ENCODE results near the gene RAD9A.
"Not testable (repeated sequence)": the region's sequence is repeated elsewhere in the genome, so short reads cannot be mapped to it uniquely, and the experiment has no call there.

RAD9A gene

DNA sequence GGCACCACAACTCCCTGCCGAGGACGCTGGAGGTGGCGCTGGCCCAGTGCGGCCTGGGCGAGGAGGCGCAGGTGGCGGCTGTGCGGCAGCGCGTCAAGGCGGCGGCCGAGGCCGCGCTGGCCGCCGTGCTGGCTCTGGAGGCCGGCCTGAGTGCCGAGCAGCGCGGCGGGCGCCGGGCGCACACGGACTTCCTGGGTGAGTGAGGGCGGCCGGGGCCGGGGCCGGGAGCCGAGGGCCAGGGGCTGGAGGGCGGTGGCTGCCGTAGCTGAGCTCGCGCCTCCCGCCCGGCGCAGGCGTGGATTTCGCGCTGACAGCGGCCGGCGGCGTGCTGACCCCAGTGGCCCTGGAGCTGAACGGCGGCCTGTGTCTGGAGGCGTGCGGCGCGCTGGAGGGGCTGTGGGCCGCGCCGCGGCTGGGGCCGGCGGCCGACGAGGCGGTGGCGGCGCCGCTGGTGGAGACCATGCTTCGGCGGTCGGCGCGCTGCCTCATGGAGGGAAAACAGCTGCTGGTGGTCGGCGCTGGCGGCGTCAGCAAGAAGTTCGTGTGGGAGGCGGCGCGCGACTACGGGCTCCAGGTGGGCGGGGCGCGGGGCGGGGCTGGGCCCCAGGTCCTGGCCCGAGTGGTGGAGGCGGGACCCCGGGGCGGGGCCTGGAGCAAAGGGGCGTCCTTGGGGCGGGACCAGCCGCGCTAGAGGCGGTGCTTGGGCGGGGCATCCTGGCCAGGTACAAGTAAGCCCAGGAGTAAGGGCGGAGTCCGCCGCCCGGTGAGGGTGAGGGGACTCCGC is 29.1 kb downstream of the RAD9A start:
- Histone ChIP-seq H3K79me2 (ENCODE audit: control insufficient read depth, insufficient read depth, low read length, unreplicated experiment) (no peaks in the 10 kb centered on the region), H3K4me1 (ENCODE audit: control insufficient read depth, insufficient read depth, low read length, unreplicated experiment) (peaks cover 7% of the 10 kb centered on the region), H2AFZ (ENCODE audit: low read length, unreplicated experiment) (peak overlapping the region; percentile 94), H3K4me3 (ENCODE audit: low read depth, low read length) (peak overlapping the region; percentile 92), H3K27ac (ENCODE audit: low read depth, low read length) (no peak overlapping the region), H3K36me3 (ENCODE audit: insufficient read depth, low read length) (no peaks in the 10 kb centered on the region), H3K27me3 (ENCODE audit: insufficient read depth, low read length) (no peaks in the 10 kb centered on the region)

- Histone ChIP-seq H3K36me3 (ENCODE audit: insufficient read depth, low read length) (no peaks in the 10 kb centered on the region), H3K4me3 (ENCODE audit: low read depth, low read length) (peak overlapping the region; percentile 92), H2AFZ (ENCODE audit: low read length, unreplicated experiment) (no peak overlapping the region), H3K79me2 (ENCODE audit: control insufficient read depth, insufficient read depth, low read length, unreplicated experiment) (no peaks in the 10 kb centered on the region), H3K27me3 (ENCODE audit: insufficient read depth, low read length) (no peaks in the 10 kb centered on the region), H3K4me1 (ENCODE audit: control insufficient read depth, insufficient read depth, low read length, unreplicated experiment) (peaks cover 7% of the 10 kb centered on the region), H3K27ac (ENCODE audit: low read depth, low read length) (no peak overlapping the region)
Observed at GRCh38 chr11:67421430-67422031, 29.7 kb downstream of the RAD9A start.

DNA sequence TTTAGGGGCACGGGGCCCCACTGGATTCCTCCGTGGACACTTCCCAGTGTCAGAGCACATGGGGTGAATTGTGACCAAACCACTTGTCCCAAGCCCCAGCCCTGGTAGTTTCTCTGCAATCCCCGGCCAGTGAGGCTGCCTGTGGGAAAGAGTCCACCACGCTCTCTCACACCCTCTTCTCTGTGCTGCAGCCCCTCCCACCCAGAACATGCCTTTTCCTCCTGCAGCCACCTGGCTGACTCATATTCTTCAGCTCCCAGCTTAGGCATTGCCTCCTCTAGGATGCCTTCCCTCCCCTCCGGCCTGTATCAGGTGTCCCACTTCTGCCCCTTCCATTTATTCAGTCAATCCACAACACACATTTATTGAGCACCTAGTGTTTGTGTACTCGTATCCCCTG is 31.1 kb downstream of the RAD9A start:
- Histone ChIP-seq H2AFZ (ENCODE audit: low read length, unreplicated experiment) (no peak overlapping the region), H3K27me3 (ENCODE audit: insufficient read depth, low read length) (no peaks in the 10 kb centered on the region), H3K27ac (ENCODE audit: low read depth, low read length) (no peak overlapping the region), H3K4me3 (ENCODE audit: low read depth, low read length) (no peak overlapping the region), H3K36me3 (ENCODE audit: insufficient read depth, low read length) (no peaks in the 10 kb centered on the region), H3K79me2 (ENCODE audit: control insufficient read depth, insufficient read depth, low read length, unreplicated experiment) (no peaks in the 10 kb centered on the region), H3K4me1 (ENCODE audit: control insufficient read depth, insufficient read depth, low read length, unreplicated experiment) (peaks cover 7% of the 10 kb centered on the region)

GRCh38 chr11:67423466-67423865 is 31.7 kb downstream of the RAD9A start:
- no peaks in the 10 kb centered on the region for H3K27me3 ChIP-seq (ENCODE audit: insufficient read depth, low read length)
- H3K79me2 ChIP-seq (ENCODE audit: control insufficient read depth, insufficient read depth, low read length, unreplicated experiment): peaks cover under 1% of the 10 kb centered on the region

GRCh38 chr11:67423891-67424613 is 32.3 kb downstream of the RAD9A start:
- Histone ChIP-seq H3K36me3 (ENCODE audit: insufficient read depth, low read length) (no peaks in the 10 kb centered on the region), H3K4me1 (ENCODE audit: control insufficient read depth, insufficient read depth, low read length, unreplicated experiment) (peaks cover 8% of the 10 kb centered on the region), H3K79me2 (ENCODE audit: control insufficient read depth, insufficient read depth, low read length, unreplicated experiment) (peaks cover 7% of the 10 kb centered on the region), H2AFZ (ENCODE audit: low read length, unreplicated experiment) (no peak overlapping the region), H3K27me3 (ENCODE audit: insufficient read depth, low read length) (no peaks in the 10 kb centered on the region), H3K27ac (ENCODE audit: low read depth, low read length) (no peak overlapping the region), H3K4me3 (ENCODE audit: low read depth, low read length) (no peak overlapping the region)

More at GRCh38 chr11:67423466-67423865, 31.7 kb downstream of the RAD9A start:
- H3K4me3 ChIP-seq (ENCODE audit: low read depth, low read length): no peak overlapping the region
- H3K36me3 ChIP-seq (ENCODE audit: insufficient read depth, low read length): no peaks in the 10 kb centered on the region
- H3K4me1 ChIP-seq (ENCODE audit: control insufficient read depth, insufficient read depth, low read length, unreplicated experiment): peaks cover 7% of the 10 kb centered on the region
- H2AFZ ChIP-seq (ENCODE audit: low read length, unreplicated experiment): no peak overlapping the region
- no peak overlapping the region for H3K27ac ChIP-seq (ENCODE audit: low read depth, low read length)

DNA sequence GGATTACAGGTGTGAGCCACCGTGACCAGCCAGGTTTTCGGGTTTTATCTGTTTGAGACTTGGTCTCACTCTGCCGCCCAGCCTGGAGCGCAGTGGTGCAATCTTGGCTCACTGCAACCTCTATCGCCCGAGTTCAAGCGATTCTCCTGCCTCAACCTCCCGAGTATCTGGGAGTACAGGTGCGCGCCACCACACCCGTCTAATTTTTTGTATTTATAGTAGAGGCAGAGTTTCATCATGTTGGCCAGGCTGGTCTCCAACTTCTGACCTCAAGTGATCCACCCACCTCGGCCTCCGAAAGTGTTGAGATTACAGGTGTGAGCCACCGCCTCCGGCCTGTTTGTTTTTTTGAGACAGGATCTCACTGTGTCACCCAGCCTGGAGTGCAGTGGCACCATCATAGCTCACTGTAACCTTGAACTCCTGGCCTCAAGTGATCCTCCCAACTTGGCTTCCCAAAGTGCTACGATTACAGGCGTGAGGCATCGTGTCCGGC is 35.6 kb downstream of the RAD9A start:
- H3K79me2 ChIP-seq (ENCODE audit: control insufficient read depth, insufficient read depth, low read length, unreplicated experiment): peaks cover 16% of the 10 kb centered on the region
- H3K4me1 ChIP-seq (ENCODE audit: control insufficient read depth, insufficient read depth, low read length, unreplicated experiment); H3K36me3 ChIP-seq (ENCODE audit: insufficient read depth, low read length); H3K27me3 ChIP-seq (ENCODE audit: insufficient read depth, low read length); H3K27ac ChIP-seq (ENCODE audit: low read depth, low read length): not testable (repeated sequence)
- H3K4me3 ChIP-seq (ENCODE audit: low read depth, low read length): peak overlapping the region; percentile 88
- H2AFZ ChIP-seq (ENCODE audit: low read length, unreplicated experiment): peak overlapping the region; percentile 89

DNA sequence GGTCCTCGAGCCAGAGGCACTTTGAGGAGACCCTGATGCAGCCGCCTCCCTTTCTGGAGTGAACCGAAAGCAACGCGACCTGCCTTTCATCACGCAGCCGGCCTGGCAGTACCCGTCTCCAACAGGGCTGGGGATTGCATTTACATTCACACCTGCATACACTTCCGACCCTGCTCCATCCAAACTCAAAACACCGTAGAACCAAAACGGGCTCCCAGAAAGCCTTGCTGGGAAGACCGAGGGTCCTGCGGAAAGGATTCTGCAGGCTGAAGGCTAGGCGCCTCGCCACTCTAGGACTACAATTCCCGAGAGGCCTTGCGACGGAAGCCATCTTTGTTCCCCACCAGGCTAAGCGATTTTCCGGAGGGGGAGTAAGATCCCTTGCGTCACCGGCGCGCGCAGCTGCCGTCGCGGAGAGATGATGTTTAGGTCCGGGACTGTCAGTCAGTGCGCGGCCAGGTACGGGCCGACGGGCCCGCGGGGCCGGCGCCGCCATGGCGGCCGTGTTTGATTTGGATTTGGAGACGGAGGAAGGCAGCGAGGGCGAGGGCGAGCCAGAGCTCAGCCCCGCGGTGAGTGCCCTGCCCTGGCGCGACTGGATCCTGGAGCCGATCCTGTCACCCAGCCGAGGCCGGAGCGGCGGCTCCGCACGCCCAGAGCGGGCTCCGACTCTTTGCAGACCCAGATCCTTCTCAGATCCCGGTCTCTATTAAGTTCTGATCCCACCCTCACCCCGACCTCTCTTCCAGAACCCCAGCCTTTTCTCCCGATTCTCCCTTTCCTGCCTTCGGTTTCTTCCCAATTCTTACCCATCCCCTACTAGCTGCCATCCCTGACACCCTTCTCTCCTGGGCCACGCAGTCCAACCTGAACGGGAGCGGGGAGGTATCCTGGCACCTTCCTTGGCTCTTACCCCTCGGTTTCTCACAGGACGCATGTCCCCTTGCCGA is 36.5 kb downstream of the RAD9A start, which contains the start of gene RPS6KB2:
TSS of gene RPS6KB2 (plus strand) at position 443 of the 950 bp plus-strand sequence. CDS start at position 495, 52 bp downstream.
- peak within 1 kb of the TSS; percentile 13 for H3K27ac ChIP-seq (ENCODE audit: low read depth, low read length)

GRCh38 chr11:67429038-67429668 is 37.4 kb downstream of the RAD9A start:
- Histone ChIP-seq H3K4me1 (ENCODE audit: control insufficient read depth, insufficient read depth, low read length, unreplicated experiment) (peaks cover 8% of the 10 kb centered on the region), H3K4me3 (ENCODE audit: low read depth, low read length) (peak overlapping the region; percentile 88), H3K36me3 (ENCODE audit: insufficient read depth, low read length) (no peaks in the 10 kb centered on the region), H3K27ac (ENCODE audit: low read depth, low read length) (peak overlapping the region; percentile 13; the same call in 1 of the 2 replicates), H2AFZ (ENCODE audit: low read length, unreplicated experiment) (no peak overlapping the region), H3K27me3 (ENCODE audit: insufficient read depth, low read length) (no peaks in the 10 kb centered on the region), H3K79me2 (ENCODE audit: control insufficient read depth, insufficient read depth, low read length, unreplicated experiment) (peaks cover 16% of the 10 kb centered on the region)

More for the DNA sequence above, 36.5 kb downstream of the RAD9A start, which contains the start of gene RPS6KB2:
- Histone ChIP-seq H3K4me1 (ENCODE audit: control insufficient read depth, insufficient read depth, low read length, unreplicated experiment) (peaks cover 8% of the 10 kb centered on the region), H3K79me2 (ENCODE audit: control insufficient read depth, insufficient read depth, low read length, unreplicated experiment) (peaks cover 16% of the 10 kb centered on the region), H2AFZ (ENCODE audit: low read length, unreplicated experiment) (peak within 1 kb of the TSS; percentile 89), H3K36me3 (ENCODE audit: insufficient read depth, low read length) (no peaks in the 10 kb centered on the region), H3K27me3 (ENCODE audit: insufficient read depth, low read length) (no peaks in the 10 kb centered on the region), H3K4me3 (ENCODE audit: low read depth, low read length) (peak within 1 kb of the TSS; percentile 88)

- Histone ChIP-seq H3K4me1 (ENCODE audit: control insufficient read depth, insufficient read depth, low read length, unreplicated experiment) (peaks cover 8% of the 10 kb centered on the region), H3K27ac (ENCODE audit: low read depth, low read length) (no peak overlapping the region), H3K36me3 (ENCODE audit: insufficient read depth, low read length) (no peaks in the 10 kb centered on the region), H2AFZ (ENCODE audit: low read length, unreplicated experiment) (no peak overlapping the region), H3K79me2 (ENCODE audit: control insufficient read depth, insufficient read depth, low read length, unreplicated experiment) (peaks cover 16% of the 10 kb centered on the region), H3K4me3 (ENCODE audit: low read depth, low read length) (peak overlapping the region; percentile 88), H3K27me3 (ENCODE audit: insufficient read depth, low read length) (no peaks in the 10 kb centered on the region)
Observed at GRCh38 chr11:67429722-67430121, 37.9 kb downstream of the RAD9A start.
